Prostate gland (tissue), 2 donors: Measurements from ENCODE around the gene BEND6.

Experiments used
- POLR2A ChIP-seq: fragments of 450-650 bp; IDR thresholded peaks from one replicate; pipeline ENCODE4 v1.6.1; 2016; ENCODE audit warnings: antibody characterized with exemption, mild to moderate bottlenecking
- POLR2AphosphoS5 ChIP-seq: sonication (generic); formaldehyde crosslinking; IDR thresholded peaks from one replicate; pipeline ENCODE4 v1.6.1; 2017; ENCODE audit warnings: antibody characterized with exemption
- TF ChIP-seq, protein P1 (sequence below), 4 experiments: fragments of 200-600 bp in 2 of 4; fragments of 450-650 bp in 2 of 4; sonication (generic) in 2 of 4; IDR thresholded peaks; 1 replicate in 3 of 4; 2 replicates in 1 of 4; pipeline ENCODE4 v1.5.1; 2016 to 2019; ENCODE audit warnings: antibody characterized with exemption in 4 of 4, mild to moderate bottlenecking in 2 of 4, moderate library complexity in 2 of 4

DNA sequence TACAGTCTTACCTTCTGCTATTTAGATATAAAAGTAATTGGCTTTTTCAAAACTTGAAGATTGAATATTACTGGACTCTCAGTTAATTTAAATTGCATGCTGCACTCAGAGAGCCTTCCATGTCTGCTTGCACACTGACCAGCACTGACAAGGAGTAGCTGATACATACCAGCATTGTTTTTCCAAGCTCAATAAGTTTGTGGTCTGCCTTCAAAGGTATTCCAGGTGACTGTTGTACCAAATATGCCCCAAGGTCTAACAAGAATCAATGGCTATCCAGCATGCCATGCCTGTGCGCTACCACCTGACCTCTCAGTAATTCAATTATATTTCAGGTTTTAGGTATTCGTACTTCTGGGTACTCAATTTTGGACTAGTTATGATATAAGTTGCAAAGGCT is 30.0 kb downstream of the BEND6 start:
- TF ChIP-seq POLR2AphosphoS5, result no peak
- TF ChIP-seq, protein P1, sequence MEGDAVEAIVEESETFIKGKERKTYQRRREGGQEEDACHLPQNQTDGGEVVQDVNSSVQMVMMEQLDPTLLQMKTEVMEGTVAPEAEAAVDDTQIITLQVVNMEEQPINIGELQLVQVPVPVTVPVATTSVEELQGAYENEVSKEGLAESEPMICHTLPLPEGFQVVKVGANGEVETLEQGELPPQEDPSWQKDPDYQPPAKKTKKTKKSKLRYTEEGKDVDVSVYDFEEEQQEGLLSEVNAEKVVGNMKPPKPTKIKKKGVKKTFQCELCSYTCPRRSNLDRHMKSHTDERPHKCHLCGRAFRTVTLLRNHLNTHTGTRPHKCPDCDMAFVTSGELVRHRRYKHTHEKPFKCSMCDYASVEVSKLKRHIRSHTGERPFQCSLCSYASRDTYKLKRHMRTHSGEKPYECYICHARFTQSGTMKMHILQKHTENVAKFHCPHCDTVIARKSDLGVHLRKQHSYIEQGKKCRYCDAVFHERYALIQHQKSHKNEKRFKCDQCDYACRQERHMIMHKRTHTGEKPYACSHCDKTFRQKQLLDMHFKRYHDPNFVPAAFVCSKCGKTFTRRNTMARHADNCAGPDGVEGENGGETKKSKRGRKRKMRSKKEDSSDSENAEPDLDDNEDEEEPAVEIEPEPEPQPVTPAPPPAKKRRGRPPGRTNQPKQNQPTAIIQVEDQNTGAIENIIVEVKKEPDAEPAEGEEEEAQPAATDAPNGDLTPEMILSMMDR (IDR thresholded peaks at IDR 0.05), result no peak
- TF ChIP-seq POLR2A, result no peak
